ENCODE results near the gene ZYG11B.

The ZYG11B gene

GRCh38 chr1:52825868-52826267 is 99.6 kb downstream of the ZYG11B start:
- TF ChIP-seq POLR2AphosphoS5 (IDR thresholded peaks at IDR 0.05; ENCODE audit: low read depth, low read length): no peak
- TF ChIP-seq TAF1 (IDR thresholded peaks at IDR 0.05; ENCODE audit: borderline replicate concordance, insufficient read depth, low read length): no peak
- TF ChIP-seq, protein P1, sequence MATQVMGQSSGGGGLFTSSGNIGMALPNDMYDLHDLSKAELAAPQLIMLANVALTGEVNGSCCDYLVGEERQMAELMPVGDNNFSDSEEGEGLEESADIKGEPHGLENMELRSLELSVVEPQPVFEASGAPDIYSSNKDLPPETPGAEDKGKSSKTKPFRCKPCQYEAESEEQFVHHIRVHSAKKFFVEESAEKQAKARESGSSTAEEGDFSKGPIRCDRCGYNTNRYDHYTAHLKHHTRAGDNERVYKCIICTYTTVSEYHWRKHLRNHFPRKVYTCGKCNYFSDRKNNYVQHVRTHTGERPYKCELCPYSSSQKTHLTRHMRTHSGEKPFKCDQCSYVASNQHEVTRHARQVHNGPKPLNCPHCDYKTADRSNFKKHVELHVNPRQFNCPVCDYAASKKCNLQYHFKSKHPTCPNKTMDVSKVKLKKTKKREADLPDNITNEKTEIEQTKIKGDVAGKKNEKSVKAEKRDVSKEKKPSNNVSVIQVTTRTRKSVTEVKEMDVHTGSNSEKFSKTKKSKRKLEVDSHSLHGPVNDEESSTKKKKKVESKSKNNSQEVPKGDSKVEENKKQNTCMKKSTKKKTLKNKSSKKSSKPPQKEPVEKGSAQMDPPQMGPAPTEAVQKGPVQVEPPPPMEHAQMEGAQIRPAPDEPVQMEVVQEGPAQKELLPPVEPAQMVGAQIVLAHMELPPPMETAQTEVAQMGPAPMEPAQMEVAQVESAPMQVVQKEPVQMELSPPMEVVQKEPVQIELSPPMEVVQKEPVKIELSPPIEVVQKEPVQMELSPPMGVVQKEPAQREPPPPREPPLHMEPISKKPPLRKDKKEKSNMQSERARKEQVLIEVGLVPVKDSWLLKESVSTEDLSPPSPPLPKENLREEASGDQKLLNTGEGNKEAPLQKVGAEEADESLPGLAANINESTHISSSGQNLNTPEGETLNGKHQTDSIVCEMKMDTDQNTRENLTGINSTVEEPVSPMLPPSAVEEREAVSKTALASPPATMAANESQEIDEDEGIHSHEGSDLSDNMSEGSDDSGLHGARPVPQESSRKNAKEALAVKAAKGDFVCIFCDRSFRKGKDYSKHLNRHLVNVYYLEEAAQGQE (IDR thresholded peaks at IDR 0.05; ENCODE audit: insufficient read depth in 1 of 2, low read depth in 2 of 2, low read length in 2 of 2): no peak
- TF ChIP-seq FOXP2 (optimal IDR thresholded peaks at IDR 0.05; ENCODE audit: borderline replicate concordance, extremely low read depth, extremely low read length, insufficient read depth): no peak
- TF ChIP-seq SIN3A (IDR thresholded peaks at IDR 0.05; ENCODE audit: borderline replicate concordance, insufficient read depth, low read length): no peak

GRCh38 chr1:52834798-52835197 is 108.5 kb downstream of the ZYG11B start:
- TF ChIP-seq TAF1 (IDR thresholded peaks at IDR 0.05; ENCODE audit: borderline replicate concordance, insufficient read depth, low read length) (no peak), POLR2AphosphoS5 (IDR thresholded peaks at IDR 0.05; ENCODE audit: low read depth, low read length) (no peak), FOXP2 (optimal IDR thresholded peaks at IDR 0.05; ENCODE audit: borderline replicate concordance, extremely low read depth, extremely low read length, insufficient read depth) (no peak), SIN3A (IDR thresholded peaks at IDR 0.05; ENCODE audit: borderline replicate concordance, insufficient read depth, low read length) (no peak)
- TF ChIP-seq, protein P1 (IDR thresholded peaks at IDR 0.05; ENCODE audit: insufficient read depth in 1 of 2, low read depth in 2 of 2, low read length in 2 of 2): no peak

DNA sequence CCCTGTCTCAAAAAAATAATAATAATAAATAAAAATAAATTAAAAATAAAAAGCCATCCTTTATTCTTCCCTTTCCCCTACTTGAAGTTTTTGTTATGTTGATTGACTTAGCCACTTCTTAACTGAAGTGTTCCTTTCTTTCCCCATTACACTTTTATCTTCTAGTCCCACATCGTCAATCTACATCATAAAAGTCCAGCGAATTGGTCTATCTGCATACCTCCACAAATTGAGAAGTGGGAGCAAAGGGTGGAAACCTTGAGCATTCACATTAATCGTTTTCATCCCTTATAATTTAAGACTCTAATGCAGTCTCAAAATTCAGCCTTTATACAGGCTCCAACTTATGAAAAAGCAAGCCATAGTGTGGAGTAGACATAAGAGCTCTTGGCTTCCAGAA is 109.8 kb downstream of the ZYG11B start:
- no peak for TF ChIP-seq POLR2AphosphoS5 (IDR thresholded peaks at IDR 0.05; ENCODE audit: low read depth, low read length)
- no peak for TF ChIP-seq TAF1 (IDR thresholded peaks at IDR 0.05; ENCODE audit: borderline replicate concordance, insufficient read depth, low read length)
- TF ChIP-seq SIN3A (IDR thresholded peaks at IDR 0.05; ENCODE audit: borderline replicate concordance, insufficient read depth, low read length): no peak
- TF ChIP-seq FOXP2 (optimal IDR thresholded peaks at IDR 0.05; ENCODE audit: borderline replicate concordance, extremely low read depth, extremely low read length, insufficient read depth): no peak
- TF ChIP-seq, protein P1 (IDR thresholded peaks at IDR 0.05; ENCODE audit: insufficient read depth in 1 of 2, low read depth in 2 of 2, low read length in 2 of 2): no peak

DNA sequence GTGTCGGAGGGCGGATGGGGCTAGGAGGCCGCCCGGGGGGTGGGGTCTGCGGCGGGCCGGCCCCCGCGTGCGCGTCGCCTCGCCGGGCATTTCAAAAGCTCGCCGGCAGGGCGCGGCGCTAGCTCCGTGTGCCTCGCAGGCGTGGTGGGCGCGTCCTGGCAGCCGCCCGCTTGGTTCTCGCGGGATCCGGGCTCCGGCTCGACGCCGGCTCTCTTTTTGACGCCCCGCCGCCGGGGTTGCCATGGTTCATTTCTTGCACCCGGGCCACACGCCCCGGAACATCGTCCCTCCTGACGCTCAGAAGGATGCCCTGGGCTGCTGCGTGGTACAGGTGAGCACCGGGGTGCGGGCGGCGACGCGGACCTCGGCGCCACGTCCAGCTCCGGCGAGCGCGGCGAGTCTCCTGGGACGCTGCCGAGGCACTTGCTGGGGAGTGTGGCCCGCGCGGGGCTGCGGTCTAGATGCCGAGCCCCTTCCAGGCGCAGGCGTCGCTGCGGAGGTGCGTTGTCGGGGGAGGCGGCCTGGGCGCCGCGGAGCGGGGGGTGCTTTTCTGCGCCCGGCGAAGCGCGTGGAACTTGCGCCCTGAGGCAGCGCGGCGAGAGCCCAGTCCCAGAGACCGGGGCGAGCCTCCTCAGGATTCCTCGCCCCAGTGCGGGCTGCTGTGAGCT is 116.5 kb downstream of the ZYG11B start, which contains the start of gene ZYG11A:
Gene ZYG11A (plus strand): TSS at position 118 of the 668 bp plus-strand sequence. CDS start 124 bp downstream, at position 242.
- TF ChIP-seq TAF1 (IDR thresholded peaks at IDR 0.05; ENCODE audit: borderline replicate concordance, insufficient read depth, low read length) (no peak), SIN3A (IDR thresholded peaks at IDR 0.05; ENCODE audit: borderline replicate concordance, insufficient read depth, low read length) (no peak), FOXP2 (optimal IDR thresholded peaks at IDR 0.05; ENCODE audit: borderline replicate concordance, extremely low read depth, extremely low read length, insufficient read depth) (no peak), POLR2AphosphoS5 (IDR thresholded peaks at IDR 0.05; ENCODE audit: low read depth, low read length) (no peak)
- TF ChIP-seq, protein P1 (IDR thresholded peaks at IDR 0.05; ENCODE audit: insufficient read depth in 1 of 2, low read depth in 2 of 2, low read length in 2 of 2): no peak

Measured in PFSK-1 (cell line).